Measurements from ENCODE around the gene WWC2.

DNA sequence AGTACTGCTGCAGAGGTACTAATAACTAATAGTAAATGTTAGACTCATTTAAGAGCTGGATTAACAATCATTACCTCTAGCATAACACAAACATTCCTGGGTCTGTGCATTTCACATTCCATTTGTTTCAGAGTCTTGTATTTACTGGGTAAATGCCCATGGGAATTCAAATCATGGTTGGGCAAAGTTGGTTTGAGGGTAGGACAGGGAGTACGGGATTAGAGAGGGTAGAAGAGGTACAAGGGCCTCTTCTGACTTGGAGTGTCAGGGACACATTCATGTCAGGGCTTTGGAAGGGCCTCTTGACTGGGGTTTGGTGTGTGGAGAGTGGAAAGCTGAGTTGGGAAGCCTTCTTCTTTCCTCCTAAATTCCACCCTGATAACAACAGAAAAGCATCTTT lies 65.9 kb downstream of the WWC2 start:
- TF ChIP-seq, protein P1, sequence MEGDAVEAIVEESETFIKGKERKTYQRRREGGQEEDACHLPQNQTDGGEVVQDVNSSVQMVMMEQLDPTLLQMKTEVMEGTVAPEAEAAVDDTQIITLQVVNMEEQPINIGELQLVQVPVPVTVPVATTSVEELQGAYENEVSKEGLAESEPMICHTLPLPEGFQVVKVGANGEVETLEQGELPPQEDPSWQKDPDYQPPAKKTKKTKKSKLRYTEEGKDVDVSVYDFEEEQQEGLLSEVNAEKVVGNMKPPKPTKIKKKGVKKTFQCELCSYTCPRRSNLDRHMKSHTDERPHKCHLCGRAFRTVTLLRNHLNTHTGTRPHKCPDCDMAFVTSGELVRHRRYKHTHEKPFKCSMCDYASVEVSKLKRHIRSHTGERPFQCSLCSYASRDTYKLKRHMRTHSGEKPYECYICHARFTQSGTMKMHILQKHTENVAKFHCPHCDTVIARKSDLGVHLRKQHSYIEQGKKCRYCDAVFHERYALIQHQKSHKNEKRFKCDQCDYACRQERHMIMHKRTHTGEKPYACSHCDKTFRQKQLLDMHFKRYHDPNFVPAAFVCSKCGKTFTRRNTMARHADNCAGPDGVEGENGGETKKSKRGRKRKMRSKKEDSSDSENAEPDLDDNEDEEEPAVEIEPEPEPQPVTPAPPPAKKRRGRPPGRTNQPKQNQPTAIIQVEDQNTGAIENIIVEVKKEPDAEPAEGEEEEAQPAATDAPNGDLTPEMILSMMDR (IDR thresholded peaks at IDR 0.05; ENCODE audit: low read depth, low read length, poor library complexity, severe bottlenecking) = no peak
- no peak for TF ChIP-seq EZH2phosphoT487 (IDR thresholded peaks at IDR 0.05; ENCODE audit: borderline replicate concordance, low read length)

Data from DOHH2 (cell line).